DMS153 (cell line): ENCODE results near the gene MSRB3.
"Not testable (repeated sequence)": the region's sequence is repeated elsewhere in the genome, so short reads cannot be mapped to it uniquely, and the experiment has no call there.

ENCODE experiments used
- DNase-seq: peaks from one replicate; lab custom pipeline; 2025; lab: John Stamatoyannopoulos, UW

Gene MSRB3

DNA sequence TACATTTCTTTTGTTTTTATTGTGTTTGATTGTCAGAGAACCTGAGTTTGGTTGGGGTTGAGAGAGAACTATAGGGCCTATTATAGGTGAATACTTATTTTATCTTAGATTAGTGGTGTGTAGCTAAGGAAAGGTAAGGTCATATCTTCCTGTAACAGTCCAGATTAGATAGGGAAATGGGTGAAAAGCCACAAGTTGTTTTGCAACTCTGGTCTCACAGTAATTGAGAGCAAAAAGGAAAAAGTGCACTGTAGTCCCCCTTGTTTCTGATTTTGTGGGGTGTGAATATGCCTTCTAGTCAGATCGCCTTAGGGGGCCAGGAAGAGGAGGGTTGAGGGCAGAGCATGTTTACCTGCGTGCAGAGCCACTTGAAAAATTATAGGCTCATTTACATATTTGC is 8.9 kb downstream of the MSRB3 start:
- no peak for DNase-seq

DNA sequence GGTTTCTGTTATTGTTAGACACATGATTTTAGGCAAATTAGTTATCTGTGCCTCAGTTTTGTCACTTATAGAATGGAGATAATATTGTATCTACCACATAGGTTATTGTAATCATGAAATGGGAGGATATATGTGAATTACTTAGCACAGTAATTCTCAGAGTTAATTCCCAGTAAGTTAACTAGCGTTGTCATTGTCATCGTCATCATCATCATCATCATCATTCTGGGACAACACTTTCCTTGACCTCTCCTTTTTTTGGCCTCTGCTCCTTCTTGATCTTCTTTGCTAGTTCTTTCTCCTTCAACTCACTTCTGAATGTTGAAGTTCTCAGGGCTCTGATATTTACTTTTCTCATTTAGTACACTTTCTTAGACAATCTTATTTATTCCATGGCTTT is 13.8 kb downstream of the MSRB3 start:
- no peak for DNase-seq

DNA sequence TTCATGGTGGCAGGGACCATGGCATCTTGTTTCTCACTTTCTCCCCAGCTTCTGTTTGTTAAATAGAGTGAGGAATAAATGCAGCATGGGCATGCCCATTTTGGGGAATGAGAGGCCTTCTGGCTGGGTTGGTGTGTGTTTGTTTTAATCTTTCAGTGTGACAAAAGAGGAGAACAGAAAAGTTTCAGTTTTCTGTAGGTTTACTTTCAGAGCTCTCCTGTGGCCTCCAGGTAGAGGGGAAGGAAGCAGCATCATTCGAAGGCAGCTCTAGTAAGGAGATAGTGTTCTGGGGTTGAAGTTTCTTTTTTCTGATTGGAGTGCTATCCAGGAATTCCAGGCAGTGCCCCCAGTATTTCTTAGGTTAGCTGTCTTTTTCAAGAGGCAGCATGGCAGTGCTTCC is 15.3 kb downstream of the MSRB3 start:
- DNase-seq: no peak

DNA sequence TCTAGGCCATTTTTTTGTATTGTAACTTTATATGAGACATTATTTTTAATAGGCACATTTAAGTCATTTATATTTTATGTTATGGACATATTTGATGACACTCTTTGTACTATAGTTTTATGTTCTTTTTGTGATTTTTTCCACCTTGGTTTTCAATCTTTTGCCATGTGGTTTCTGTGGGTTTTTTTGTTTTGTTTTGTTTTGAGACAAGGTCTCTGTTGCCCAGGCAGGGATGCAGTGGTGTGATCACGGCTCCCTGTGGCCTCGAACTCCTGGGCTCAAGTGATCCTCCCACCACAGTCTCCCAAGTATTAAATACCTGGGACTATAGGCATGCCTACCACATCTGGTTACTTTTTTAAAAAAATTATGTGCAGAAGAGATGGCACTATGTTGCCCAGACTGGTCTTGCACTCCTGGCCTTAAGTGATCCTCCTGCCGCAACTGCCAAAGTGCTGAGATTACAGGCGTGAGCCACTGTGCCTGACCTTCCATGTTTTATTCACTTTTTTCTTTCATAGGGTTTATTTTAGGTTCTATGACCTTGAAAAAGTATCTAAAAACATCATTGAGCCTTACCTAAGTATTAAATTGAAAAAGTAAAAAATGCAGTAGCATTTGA is 16.3 kb downstream of the MSRB3 start:
- DNase-seq: no peak

DNA sequence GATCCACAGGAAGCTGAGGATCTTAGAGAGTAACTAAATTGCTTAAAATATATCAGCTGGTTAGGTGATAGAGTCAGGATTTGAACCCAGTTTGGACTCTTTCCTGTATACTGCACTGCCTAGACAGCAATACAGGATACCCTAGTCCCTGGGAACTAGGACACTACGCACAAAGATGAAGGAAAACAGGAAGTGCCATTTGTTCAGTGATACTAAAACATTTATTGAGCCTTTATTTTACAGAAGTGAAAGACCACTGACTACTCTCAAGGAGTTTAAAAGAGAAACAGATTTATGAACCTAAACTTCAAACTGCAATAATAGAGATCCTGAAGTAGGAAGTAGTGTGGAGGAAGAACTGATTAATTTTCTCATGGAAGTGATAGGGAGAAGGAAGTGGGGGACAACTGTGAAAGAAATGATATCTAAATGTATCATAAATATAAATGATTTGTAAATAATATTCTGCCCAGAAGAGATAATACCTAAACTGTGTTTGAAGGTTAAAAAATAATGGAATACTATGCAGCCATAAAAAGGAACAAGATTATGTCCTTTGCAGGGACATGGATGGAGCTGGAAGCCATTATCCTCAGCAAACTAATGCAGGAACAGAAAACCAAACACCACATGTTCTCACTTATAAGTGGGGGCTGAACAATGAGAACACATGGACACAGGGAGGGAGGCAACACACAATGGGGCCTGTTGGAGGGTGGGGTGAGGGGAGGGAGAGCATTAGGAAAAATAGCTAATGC is 18.2 kb downstream of the MSRB3 start:
- no peak for DNase-seq

DNA sequence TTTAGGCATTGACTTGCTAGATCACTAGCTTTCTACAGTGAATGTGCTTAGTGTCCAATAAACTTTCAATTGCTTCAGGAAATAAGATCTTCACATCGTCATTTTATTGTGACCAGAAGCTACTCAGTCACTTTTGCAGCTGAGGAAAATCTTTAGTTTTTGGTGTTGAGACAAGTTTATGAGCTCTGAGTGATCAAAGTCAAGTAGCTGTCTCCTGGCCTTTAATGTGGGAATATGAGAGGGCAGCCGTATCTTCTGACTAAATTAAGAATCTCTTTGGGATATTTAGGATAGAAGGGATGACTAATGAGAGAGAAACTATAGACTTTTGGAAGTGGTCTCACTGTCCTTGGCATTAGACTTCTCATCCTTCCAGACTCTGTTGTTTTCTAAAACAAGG is 21.6 kb downstream of the MSRB3 start:
- no peak for DNase-seq

DNA sequence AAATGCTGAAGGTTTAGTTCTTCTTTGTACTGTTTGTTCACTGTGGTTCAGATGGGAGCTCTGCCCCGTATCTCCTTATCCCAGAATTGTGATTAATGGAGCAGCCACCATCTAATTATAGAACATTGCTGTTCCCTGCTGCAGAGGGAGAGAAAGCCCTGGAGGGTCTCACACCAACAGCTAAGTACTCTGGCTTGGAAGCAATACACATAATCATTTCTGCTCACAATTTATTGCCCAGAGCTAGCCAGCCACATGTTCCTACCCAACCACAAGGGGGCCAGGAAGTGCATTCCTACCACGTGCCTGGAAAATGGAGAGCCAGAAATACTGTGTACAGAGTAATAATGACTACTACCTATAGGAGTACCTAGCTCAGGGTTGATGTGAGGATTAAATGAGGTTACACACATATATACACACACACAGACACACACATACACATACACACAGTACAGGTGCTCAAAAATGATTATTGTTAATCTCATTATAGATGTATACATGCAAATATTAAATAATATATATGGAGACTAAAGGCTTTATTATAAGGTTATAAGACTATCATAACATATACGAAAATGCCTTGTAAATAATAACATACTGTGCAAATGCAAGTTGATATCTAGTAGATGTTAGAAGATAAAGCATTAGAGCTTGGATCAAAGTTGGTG is 22.3 kb downstream of the MSRB3 start:
- DNase-seq: no peak

DNA sequence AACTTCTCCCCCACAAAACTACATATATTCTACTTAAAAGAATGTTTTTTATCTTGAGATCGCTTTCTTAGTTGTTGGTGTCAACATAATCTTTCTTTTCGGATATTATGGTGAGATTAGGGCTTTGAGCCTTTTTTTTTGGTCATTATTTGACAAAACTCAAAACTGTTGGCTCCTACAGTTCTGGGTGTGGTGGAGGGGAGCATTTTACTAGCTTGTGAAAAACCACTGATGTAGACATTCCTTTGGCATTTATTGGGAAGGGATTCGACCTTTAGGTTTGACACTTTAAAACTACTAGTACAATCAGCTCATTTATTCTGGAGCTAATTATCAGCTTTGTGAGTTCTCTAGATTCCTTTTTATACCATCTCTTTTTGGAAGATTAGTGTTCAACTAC is 24.4 kb downstream of the MSRB3 start:
- DNase-seq: no peak

DNA sequence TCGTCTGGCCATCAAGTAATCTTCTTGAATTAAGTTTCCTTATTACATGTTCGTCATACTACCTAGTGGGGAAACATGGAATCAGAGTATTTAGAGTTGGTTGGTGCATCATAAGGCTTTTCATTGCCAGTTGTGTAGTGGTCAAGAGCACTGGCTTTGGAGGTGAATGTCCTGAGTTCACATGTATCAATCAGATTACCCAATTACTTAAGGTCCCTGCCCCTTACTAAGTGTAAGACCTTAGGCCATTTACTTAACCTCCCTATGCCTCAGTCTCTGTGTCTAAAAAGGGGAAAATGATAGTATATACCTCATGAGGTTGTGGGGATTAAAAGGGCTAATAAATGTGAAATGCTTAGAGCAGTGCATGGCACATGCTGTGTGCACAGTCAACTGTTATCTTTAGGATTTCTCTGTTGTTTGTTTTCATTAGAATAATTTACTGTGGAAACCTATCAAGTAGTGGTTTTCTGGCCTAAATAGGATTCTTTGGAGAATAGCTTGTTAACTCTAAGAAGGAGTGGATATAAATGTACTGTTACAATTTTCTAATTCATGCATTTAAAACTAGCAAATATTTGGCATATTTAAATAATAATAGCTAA is 27.0 kb downstream of the MSRB3 start:
- no peak for DNase-seq

DNA sequence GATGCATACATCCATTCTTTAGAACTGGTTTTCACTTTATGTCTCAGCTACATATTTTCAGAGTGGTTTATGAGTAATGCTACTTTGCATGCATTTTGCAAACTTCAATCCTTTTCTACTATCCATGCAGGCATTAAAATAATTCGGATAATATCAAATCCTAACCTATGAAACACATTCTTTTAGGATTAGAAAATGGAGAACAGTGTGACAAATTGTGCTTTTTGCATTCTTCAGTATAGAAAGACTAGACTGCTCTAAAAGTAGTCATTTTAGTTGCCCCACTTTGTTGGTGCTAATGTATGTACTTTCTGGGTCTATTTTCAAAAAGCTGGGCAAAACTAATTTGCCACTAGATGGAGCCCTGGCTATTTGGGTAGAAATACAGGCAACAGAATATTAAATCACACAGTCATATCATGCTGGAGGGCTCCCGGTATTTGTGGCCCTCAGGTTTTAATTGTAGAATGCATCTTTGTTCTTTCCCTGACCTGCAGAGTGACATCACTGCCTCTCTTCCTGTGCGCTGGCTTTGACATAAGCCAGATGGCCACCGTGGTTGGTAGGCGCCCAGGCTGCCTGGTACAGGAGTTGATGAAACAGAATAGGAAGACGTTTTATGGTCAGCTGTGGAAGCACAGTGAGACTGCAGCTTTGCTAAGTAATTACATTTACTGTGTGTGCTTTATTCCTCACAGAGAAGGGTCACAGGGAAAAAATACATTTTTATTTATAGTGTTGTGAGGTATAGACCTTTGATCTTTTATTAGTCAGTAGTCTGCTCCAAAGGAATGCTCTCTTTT is 28.1 kb downstream of the MSRB3 start:
- no peak for DNase-seq

DNA sequence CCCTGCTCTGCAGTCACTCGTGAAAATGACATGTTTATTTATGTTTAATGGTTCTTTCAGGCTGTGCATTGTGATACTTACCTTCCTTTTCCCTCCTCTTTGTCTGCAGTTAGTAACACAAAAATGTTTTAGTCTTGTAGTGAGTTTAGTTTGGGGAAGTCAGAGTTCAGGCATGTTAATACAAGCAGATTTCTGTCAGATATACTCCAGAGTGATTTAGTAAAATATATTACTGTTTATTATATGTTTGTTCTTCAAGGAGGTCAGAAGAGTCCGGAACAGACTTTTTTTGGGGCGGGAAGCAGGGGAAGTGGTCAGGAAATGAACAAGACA is 28.7 kb downstream of the MSRB3 start:
- no peak for DNase-seq

DNA sequence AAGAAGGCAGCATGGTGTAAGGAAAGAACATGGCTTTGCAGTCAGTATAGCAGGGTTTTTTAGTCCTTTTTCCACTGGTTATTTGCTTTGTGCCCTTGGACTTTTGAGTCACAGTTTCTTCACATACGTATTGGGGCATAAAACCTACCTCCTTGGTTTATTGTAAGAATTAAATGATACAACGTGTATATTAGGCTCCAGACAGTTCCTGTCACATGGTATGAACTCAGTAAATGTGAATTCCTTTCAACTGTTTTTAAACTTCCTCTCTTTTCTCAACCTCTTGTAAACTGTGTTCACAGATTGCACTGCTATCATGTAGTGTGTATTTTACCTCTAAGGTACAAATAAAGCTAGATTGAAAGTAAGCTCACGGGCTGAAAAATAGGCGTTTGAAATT is 29.5 kb downstream of the MSRB3 start:
- DNase-seq: no peak

DNA sequence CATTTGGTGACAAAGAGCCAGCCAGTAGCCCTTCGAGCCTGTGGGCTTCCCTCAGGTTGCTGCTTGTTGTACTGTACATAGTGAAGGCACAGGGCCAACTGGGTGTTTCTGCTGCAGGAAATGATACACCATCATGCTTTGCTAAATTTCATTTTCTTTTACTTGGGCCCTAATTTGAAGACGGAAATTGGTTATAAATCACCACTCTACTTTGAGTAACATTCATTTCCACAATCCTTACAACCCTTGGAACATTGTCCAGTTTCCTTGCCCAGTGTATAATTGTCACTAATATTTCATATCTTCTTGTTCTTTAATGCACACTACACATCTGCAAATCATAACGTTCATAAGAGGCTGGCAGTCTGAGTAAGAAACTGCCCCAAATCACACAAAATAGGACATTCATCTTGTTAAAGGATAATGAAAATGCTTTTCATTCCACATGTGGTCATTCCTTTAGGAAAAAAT is 30.2 kb downstream of the MSRB3 start:
- no peak for DNase-seq

DNA sequence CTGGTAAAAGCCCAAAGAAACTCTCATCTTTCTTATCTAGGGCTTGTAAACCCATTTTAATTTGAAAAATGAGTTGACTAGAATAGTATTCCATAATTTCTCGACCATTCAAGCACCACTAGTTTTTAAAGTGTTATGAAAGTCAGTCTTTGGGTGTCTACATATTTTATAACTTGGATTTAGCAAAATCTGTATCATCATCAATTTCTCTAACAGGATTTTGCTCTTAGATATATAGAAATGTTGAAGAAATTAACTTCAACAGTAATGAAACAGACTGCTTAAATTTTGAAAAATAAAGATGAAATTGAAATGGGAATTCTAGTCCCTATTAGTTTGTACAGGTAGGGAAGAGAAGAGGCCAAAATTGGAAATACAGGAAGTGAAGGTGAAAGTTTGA is 32.8 kb downstream of the MSRB3 start:
- DNase-seq: no peak

DNA sequence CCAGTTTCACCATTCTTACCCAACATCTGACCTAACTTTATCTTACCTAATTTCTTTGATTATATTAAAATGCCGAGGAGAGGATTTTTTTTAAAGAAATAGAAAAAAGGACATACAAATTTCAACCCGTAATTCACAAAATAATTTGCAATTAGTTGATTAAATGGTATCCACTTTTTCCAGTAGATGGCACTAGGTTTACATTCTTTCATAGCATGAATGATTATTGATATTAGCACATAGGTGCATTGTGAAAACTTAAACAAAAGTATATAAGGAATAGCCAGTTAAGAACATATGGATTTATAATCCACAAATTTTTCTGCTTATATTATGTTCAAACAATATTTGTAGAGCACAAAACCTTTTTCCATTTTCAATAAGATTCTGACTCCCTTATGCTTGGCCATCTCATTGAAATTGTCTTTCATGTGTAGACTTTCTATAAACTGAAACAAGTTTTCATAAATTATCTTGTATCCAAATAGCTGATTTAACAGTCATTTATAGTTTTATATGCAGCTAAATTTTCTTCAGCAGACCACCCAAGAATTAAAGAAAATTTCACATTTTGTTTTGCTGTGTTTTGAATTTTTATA is 35.3 kb downstream of the MSRB3 start:
- DNase-seq: no peak

DNA sequence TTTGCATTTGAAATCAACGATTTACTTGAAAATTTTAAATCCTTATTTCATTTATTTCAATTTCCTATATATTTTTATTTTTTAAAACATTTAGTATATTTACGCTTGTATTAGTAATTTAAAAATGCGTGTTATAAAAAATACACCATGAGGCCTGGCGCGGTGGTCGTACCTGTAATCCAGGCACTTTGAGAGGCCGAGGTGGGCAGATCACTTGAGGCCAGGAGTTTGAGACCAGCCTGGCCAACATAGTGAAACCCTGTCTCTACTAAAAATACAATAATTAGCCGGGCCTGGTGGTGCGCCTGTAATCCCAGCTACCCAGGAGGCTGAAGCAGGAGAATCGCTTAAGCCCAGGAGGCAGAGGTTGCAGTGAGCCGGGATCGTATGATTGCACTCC is 36.8 kb downstream of the MSRB3 start:
- not testable (repeated sequence) for DNase-seq

DNA sequence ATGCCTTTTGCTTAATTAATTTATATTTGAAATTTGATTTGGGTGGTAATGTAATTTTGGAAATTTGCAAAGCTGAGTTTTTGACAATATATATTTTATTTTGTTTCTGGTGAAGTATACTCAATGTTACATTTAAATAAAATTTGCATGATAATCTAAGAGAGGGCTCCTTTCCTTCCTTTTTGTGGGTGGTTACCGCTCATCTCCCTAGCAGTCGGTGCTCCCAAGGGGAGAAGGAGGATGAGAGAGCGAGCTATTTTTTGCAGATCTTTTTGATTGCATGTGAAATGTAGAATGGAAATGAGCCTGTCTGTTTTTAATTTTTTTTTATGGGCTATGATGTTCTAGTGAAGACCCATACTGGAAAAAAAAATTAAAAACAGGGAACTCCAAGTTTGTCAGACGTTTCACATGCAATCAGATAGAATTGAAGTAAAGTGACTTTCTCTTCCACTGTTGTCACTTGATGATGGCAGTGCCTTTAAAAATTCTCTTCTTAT is 39.8 kb downstream of the MSRB3 start:
- no peak for DNase-seq

DNA sequence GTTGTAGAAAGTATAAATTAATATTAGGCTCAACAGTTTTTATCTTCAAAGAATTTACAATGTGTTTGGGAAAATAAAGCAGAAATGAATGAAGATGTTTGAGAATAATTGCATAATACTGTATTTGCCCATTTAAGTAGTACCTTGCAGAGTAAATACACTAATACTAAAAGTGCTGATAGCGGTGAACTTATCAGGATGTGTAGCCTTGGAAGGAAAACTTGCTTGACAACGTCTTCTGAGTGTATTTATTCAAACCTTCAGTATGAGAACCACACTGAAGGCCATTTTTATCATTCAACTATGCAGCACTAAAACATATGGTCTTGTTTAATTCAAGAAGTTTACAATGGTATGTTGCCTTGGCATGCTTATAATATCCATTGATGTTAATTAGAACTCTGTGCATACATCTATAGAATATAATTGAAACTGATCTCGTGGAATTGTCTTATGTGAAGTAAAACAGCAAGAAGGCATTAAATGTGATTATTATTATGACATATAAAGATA is 41.3 kb downstream of the MSRB3 start:
- no peak for DNase-seq

DNA sequence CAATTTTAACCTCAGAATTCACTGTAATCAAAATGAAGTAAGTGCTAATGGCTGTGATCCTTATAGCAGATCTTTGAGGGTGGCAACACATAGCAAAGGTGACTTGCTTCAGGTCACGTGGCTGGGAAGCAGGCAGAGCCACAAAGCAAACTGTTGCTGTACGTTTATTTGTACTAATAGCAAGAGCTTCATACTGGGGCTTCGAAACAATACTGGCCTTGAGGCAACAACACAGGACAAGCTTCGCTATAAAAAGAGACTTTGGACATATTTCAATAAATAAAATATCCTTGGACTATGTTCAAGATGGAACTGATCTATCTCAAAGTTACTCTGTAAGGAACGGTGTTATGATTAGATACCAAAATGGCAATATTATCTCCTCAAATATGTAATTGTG is 44.6 kb downstream of the MSRB3 start:
- DNase-seq: no peak

DNA sequence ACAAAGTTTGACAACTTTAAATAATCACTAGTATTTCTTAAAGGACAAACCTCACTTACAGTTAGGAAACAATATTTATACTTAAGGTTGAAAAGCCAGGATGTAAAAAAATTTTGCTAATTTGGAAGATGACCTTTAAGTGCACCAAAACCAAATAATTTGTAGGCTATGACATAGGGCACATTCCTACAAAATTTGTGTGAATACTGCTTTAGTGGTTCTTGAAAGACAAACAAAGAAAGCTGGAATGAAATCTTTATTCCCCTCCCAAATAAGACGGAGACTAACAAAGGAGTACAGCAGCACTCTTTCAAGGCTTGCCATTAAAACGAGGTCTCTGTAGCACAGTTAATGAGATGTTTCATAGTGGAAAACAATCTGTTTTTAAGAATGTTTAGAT is 45.6 kb downstream of the MSRB3 start:
- no peak for DNase-seq

DNA sequence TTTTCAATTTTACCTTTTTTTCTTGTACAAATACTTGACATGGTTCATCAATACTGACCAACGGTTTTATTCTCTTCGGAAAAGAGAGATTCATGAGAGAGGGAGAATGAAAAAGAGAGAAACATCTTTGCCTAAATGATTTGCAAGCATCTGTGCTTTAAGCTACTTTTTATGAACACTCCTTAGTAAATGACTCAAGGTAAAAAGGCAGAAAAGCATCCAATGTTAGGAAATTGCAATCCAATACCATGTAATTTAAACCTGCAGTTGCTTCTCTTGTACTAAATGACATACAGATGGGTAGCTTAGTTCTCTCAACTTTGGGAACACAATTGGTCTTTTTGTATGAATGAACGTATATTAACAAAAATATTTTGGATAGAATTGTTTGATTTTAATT is 46.1 kb downstream of the MSRB3 start:
- no peak for DNase-seq
